Right atrium auricular region (tissue), 2 donors: Measurements from ENCODE around the gene NAB2. TPM values are rescaled to one million over a fixed set of nuclear protein-coding genes. Genes with fewer than 3 reads are reported as not detected.

Experiments used
- DNase-seq: peaks from one replicate; pipeline ENCODE4 v3.0.0-alpha.2; 2019; ENCODE audit warnings: low spot score
- H3K27ac ChIP-seq, 2 donors: fragments of 200-600 bp; sonication (generic); 1 replicate in 1 of 2; 2 replicates in 1 of 2; pipeline ENCODE4 v1.5.1; 2016 to 2019
- H3K27me3 ChIP-seq, 2 donors: fragments of 200-600 bp; sonication (generic); one replicate each; pipeline versions ENCODE4 v1.5.1 to v1.6.0; 2017 to 2019
- H3K36me3 ChIP-seq: fragments of 200-600 bp; sonication (generic); one replicate; pipeline ENCODE4 v1.5.1; 2016
- H3K4me1 ChIP-seq, 2 donors: fragments of 200-600 bp; sonication (generic); one replicate each; pipeline versions ENCODE4 v1.5.1 to v1.6.0; 2017 to 2019
- H3K4me3 ChIP-seq, 2 donors: fragments of 200-600 bp; sonication (generic); 1 replicate in 1 of 2; 2 replicates in 1 of 2; pipeline ENCODE4 v1.5.1; 2017 to 2019; ENCODE audit warnings: mild to moderate bottlenecking in 1 of 2, moderate library complexity in 1 of 2
- H3K9me3 ChIP-seq, 2 donors: fragments of 200-600 bp; sonication (generic); one replicate each; pipeline ENCODE4 v1.5.1; 2019
- CTCF ChIP-seq, 2 donors: fragments of 200-600 bp; sonication (generic); IDR thresholded peaks; one replicate each; pipeline ENCODE4 v1.5.1; 2019; ENCODE audit warnings: antibody characterized with exemption in 2 of 2
- total RNA-seq, 2 donors: library from RNA; depleted of rRNA; stranded (reverse); fragments of >200 nt; gene quantifications; one replicate each; pipeline ENCODE4 v1.1.0, GENCODE V29; 2016

The NAB2 gene
- total RNA-seq, result 10 to 100 TPM in 1 of 2 donors, 1 to 10 TPM in 1; 9.0 to 21.1 TPM

GRCh38 chr12:57088354-57089270, at the start of gene NAB2:
Gene NAB2 (plus strand): TSS chr12:57089114. CDS start chr12:57089272, 158 bp downstream.
- Histone ChIP-seq H3K27me3 (no peaks in the 10 kb centered on the region), H3K4me1 (peaks cover 0 to 58% of the 10 kb centered on the region in 2 donors), H3K36me3 (peaks cover 23% of the 10 kb centered on the region), H3K27ac (peak within 1 kb of the TSS; percentile 97 to 100), H3K4me3 (peak within 1 kb of the TSS; percentile 82 to 84), H3K9me3 (no peaks in the 10 kb centered on the region)
- no peak for TF ChIP-seq CTCF (IDR thresholded peaks at IDR 0.05)
- DNase-seq, result peak; percentile 96

GRCh38 chr12:57040211-57040610, 48.7 kb upstream of the NAB2 start:
- Histone ChIP-seq H3K4me3 (no peak overlapping the region), H3K4me1 (no peaks in the 10 kb centered on the region), H3K27ac (no peak overlapping the region), H3K9me3 (no peaks in the 10 kb centered on the region), H3K36me3 (no peaks in the 10 kb centered on the region), H3K27me3 (no peaks in the 10 kb centered on the region)
- no peak for DNase-seq
- TF ChIP-seq CTCF (IDR thresholded peaks at IDR 0.05), result no peak

GRCh38 chr12:57040750-57041149, 48.2 kb upstream of the NAB2 start:
- Histone ChIP-seq H3K4me3 (no peak overlapping the region), H3K4me1 (no peaks in the 10 kb centered on the region), H3K9me3 (no peaks in the 10 kb centered on the region), H3K27me3 (no peaks in the 10 kb centered on the region), H3K27ac (no peak overlapping the region), H3K36me3 (no peaks in the 10 kb centered on the region)
- no peak for TF ChIP-seq CTCF (IDR thresholded peaks at IDR 0.05)
- DNase-seq, result no peak

GRCh38 chr12:57042695-57043094, 46.2 kb upstream of the NAB2 start:
- TF ChIP-seq CTCF (IDR thresholded peaks at IDR 0.05), result no peak
- no peaks in the 10 kb centered on the region for H3K4me1 ChIP-seq
- no peak overlapping the region for H3K4me3 ChIP-seq
- no peak for DNase-seq
- no peaks in the 10 kb centered on the region for H3K27me3 ChIP-seq
- no peak overlapping the region for H3K27ac ChIP-seq
- H3K36me3 ChIP-seq, result no peaks in the 10 kb centered on the region
- no peaks in the 10 kb centered on the region for H3K9me3 ChIP-seq

- DNase-seq, result no peak
- no peaks in the 10 kb centered on the region for H3K9me3 ChIP-seq
- no peak for TF ChIP-seq CTCF (IDR thresholded peaks at IDR 0.05)
- no peak overlapping the region for H3K4me3 ChIP-seq
- H3K4me1 ChIP-seq, result no peaks in the 10 kb centered on the region
- H3K27ac ChIP-seq, result no peak overlapping the region
- H3K36me3 ChIP-seq, result no peaks in the 10 kb centered on the region
- no peaks in the 10 kb centered on the region for H3K27me3 ChIP-seq
Observed at GRCh38 chr12:57044468-57044867, 44.4 kb upstream of the NAB2 start.
